Spinal cord (tissue), 10 donors: ENCODE measurements around the gene DELE1. TPM values are rescaled to one million over a fixed set of nuclear protein-coding genes. Genes with fewer than 3 reads are reported as not detected.
"Not testable (repeated sequence)": the region's sequence is repeated elsewhere in the genome, so short reads cannot be mapped to it uniquely, and the experiment has no call there.

ENCODE experiments used
- DNase-seq, 6 donors: peaks; one replicate each; pipeline versions ENCODE4 v3.0.0 to v3.0.0-alpha.2; 2013 to 2015; ENCODE audit warnings: low spot score in 6 of 6, low read depth in 4 of 6
- H3K27ac ChIP-seq: one replicate; pipeline ENCODE4 v1.5.1; 2013; ENCODE audit warnings: low read depth, low read length, control low read depth
- H3K27me3 ChIP-seq: one replicate; pipeline ENCODE4 v1.6.1; 2013; ENCODE audit warnings: low read length; ENCODE audit not compliant: control insufficient read depth, insufficient read depth
- H3K36me3 ChIP-seq: one replicate; pipeline ENCODE4 v1.6.1; 2013; ENCODE audit warnings: low read length; ENCODE audit not compliant: control insufficient read depth, insufficient read depth
- H3K4me1 ChIP-seq: one replicate; pipeline ENCODE4 v1.6.1; 2013; ENCODE audit warnings: low read length; ENCODE audit not compliant: control insufficient read depth, insufficient read depth
- H3K4me3 ChIP-seq: one replicate; pipeline ENCODE4 v1.5.1; 2013; ENCODE audit warnings: low read depth, low read length, control low read depth
- H3K9me3 ChIP-seq: one replicate; pipeline ENCODE4 v1.6.1; 2013; ENCODE audit warnings: low read length; ENCODE audit not compliant: control insufficient read depth, insufficient read depth
- WGBS: methylation state at CpG from one replicate; pipeline ENCODE4 v1.1.5; 2013; ENCODE audit warnings: missing lambda C conversion rate; ENCODE audit not compliant: insufficient coverage; 5-methylcytosine and 5-hydroxymethylcytosine counted together
- polyA plus RNA-seq, 2 donors: library from polyadenylated mRNA; unstranded; fragments of 120-200 nt; gene quantifications; one replicate each; pipeline ENCODE4 v1.2.1, GENCODE V29; 2013; ENCODE audit not compliant: insufficient read length in 2 of 2
- total RNA-seq, 2 donors: library from RNA; depleted of rRNA in 1 of 2; stranded (reverse); fragments of 120-200 nt in 1 of 2; fragments of >200 nt in 1 of 2; gene quantifications; one replicate each; pipeline versions ENCODE4 v1.2.3 to v1.2.4, GENCODE V29; 2013 to 2014
- donor health status: healthy.

DELE1 gene
- total and polyA plus RNA-seq, 4 donors: 41.4 to 94.2 (median 82.3) TPM

GRCh38 chr5:141883892-141884318, 39.8 kb upstream of the DELE1 start:
- peak in 2 of 6 donors; percentile 37 to 94 for DNase-seq
- Histone ChIP-seq H3K9me3 (no peaks in the 10 kb centered on the region), H3K36me3 (no peaks in the 10 kb centered on the region), H3K27me3 (no peaks in the 10 kb centered on the region), H3K27ac (peak overlapping the region; percentile 93), H3K4me3 (peak overlapping the region; percentile 44), H3K4me1 (peaks cover 56% of the 10 kb centered on the region)
- WGBS: no CpG with 5 or more reads among the region's 8 CpGs

- H3K27me3 ChIP-seq: no peaks in the 10 kb centered on the region
- H3K4me1 ChIP-seq: peaks cover 3% of the 10 kb centered on the region
- no peaks in the 10 kb centered on the region for H3K9me3 ChIP-seq
- H3K36me3 ChIP-seq: no peaks in the 10 kb centered on the region
- H3K4me3 ChIP-seq: no peak overlapping the region
- WGBS: no CpG with 5 or more reads among the region's 3 CpGs
- H3K27ac ChIP-seq: no peak overlapping the region
- DNase-seq: peak in 1 of 6 donors; percentile 57
These were observed 34.3 kb upstream of the DELE1 start for GRCh38 chr5:141889282-141889871.

GRCh38 chr5:141890429-141890828, 33.2 kb upstream of the DELE1 start:
- H3K27ac ChIP-seq, H3K9me3 ChIP-seq, H3K4me1 ChIP-seq, H3K4me3 ChIP-seq, DNase-seq, H3K36me3 ChIP-seq, H3K27me3 ChIP-seq: not testable (repeated sequence)
- no CpG with 5 or more reads among the region's 2 CpGs for WGBS

- no peak for DNase-seq
- H3K27me3 ChIP-seq: no peaks in the 10 kb centered on the region
- H3K9me3 ChIP-seq: no peaks in the 10 kb centered on the region
- H3K4me3 ChIP-seq: no peak overlapping the region
- whole genome bisulfite sequencing: no CpG with 5 or more reads among the region's 4 CpGs
- H3K27ac ChIP-seq: no peak overlapping the region
- H3K36me3 ChIP-seq: no peaks in the 10 kb centered on the region
- H3K4me1 ChIP-seq: no peaks in the 10 kb centered on the region
These were observed 26.2 kb upstream of the DELE1 start for GRCh38 chr5:141897425-141897824.

GRCh38 chr5:141898448-141899049, 25.1 kb upstream of the DELE1 start:
- H3K4me1 ChIP-seq: no peaks in the 10 kb centered on the region
- H3K9me3 ChIP-seq: no peaks in the 10 kb centered on the region
- H3K27me3 ChIP-seq: no peaks in the 10 kb centered on the region
- H3K27ac ChIP-seq: no peak overlapping the region
- H3K4me3 ChIP-seq: no peak overlapping the region
- no peak for DNase-seq
- H3K36me3 ChIP-seq: no peaks in the 10 kb centered on the region
- 100% methylated on average over 1 of the region's 2 CpGs for whole genome bisulfite sequencing

- peak in 1 of 6 donors; percentile 35 for DNase-seq
- Histone ChIP-seq H3K4me1 (no peaks in the 10 kb centered on the region), H3K9me3 (no peaks in the 10 kb centered on the region), H3K36me3 (no peaks in the 10 kb centered on the region), H3K4me3 (no peak overlapping the region), H3K27me3 (no peaks in the 10 kb centered on the region), H3K27ac (no peak overlapping the region)
- WGBS: 91% methylated on average over 2 of the region's 5 CpGs
These were observed 21.5 kb upstream of the DELE1 start for GRCh38 chr5:141902015-141902814.

GRCh38 chr5:141903261-141903660, 20.4 kb upstream of the DELE1 start:
- H3K27me3 ChIP-seq: no peaks in the 10 kb centered on the region
- H3K4me3 ChIP-seq: no peak overlapping the region
- H3K36me3 ChIP-seq: no peaks in the 10 kb centered on the region
- no peak for DNase-seq
- no peak overlapping the region for H3K27ac ChIP-seq
- 47% methylated on average over 2 of the region's 4 CpGs for WGBS
- no peaks in the 10 kb centered on the region for H3K9me3 ChIP-seq
- H3K4me1 ChIP-seq: no peaks in the 10 kb centered on the region

GRCh38 chr5:141904551-141904950, 19.1 kb upstream of the DELE1 start:
- no peak for DNase-seq
- no peaks in the 10 kb centered on the region for H3K27me3 ChIP-seq
- no peak overlapping the region for H3K27ac ChIP-seq
- H3K4me3 ChIP-seq: no peak overlapping the region
- H3K4me1 ChIP-seq: no peaks in the 10 kb centered on the region
- H3K36me3 ChIP-seq: no peaks in the 10 kb centered on the region
- H3K9me3 ChIP-seq: no peaks in the 10 kb centered on the region
- 89% methylated on average over 3 of the region's 5 CpGs for WGBS

GRCh38 chr5:141906517-141906916, 17.2 kb upstream of the DELE1 start:
- no peaks in the 10 kb centered on the region for H3K4me1 ChIP-seq
- H3K27ac ChIP-seq: no peak overlapping the region
- H3K36me3 ChIP-seq: no peaks in the 10 kb centered on the region
- no peak overlapping the region for H3K4me3 ChIP-seq
- H3K27me3 ChIP-seq: no peaks in the 10 kb centered on the region
- DNase-seq: no peak
- no peaks in the 10 kb centered on the region for H3K9me3 ChIP-seq
- no CpG with 5 or more reads among the region's 1 CpG for WGBS
